ENCODE data around the gene ZNF543. TPM values are rescaled to one million over a fixed set of nuclear protein-coding genes. Genes with fewer than 3 reads are reported as not detected.

Gene ZNF543
- total and polyA plus RNA-seq, 2 of the 8 experiments (the other 6 are each of a cell fraction or from before 2014, with no cell fraction given): 1.8 to 9.0 TPM

GRCh38 chr19:57319869-57320179 is 448 bp upstream of the ZNF543 start:
- H3K4me3 ChIP-seq (ENCODE audit: extremely low read depth in 1 of 4, insufficient read depth in 2 of 4, low read depth in 3 of 4, low read length in 4 of 4): peak overlapping the region; percentile 81 to 90 (median 87)
- peaks cover 0 to 2% (median under 1%) of the 10 kb centered on the region in 4 experiments; a peak in 3 of 7 replicates for H3K4me1 ChIP-seq (replicated peaks in 1 of 4; ENCODE audit: control insufficient read depth in 3 of 4, insufficient read depth in 4 of 4, low read length in 3 of 4)
- peaks cover 4 to 12% (median 9%) of the 10 kb centered on the region in 4 experiments; a peak in 6 of 8 replicates for H3K36me3 ChIP-seq (ENCODE audit: control insufficient read depth in 2 of 4, insufficient read depth in 4 of 4, low read length in 3 of 4)
- no peak overlapping the region for H2BK120ac ChIP-seq (replicated peaks; ENCODE audit: low read depth, low read length)
- peaks cover 0 to 3% (median 0%) of the 10 kb centered on the region in 4 experiments; a peak in 4 of 7 replicates for H3K27me3 ChIP-seq (replicated peaks in 1 of 4; ENCODE audit: control insufficient read depth in 3 of 4, extremely low read depth in 1 of 4, insufficient read depth in 3 of 4, low read length in 3 of 4)
- no peak overlapping the region for H2BK12ac ChIP-seq (ENCODE audit: low read depth, low read length)
- H3K4ac ChIP-seq (replicated peaks; ENCODE audit: insufficient read length, low read depth, low read length): no peak overlapping the region
- no peak overlapping the region for H3K56ac ChIP-seq (replicated peaks; ENCODE audit: insufficient read length, low read depth, low read length)
- peak overlapping the region; percentile 69 to 87 for H3K4me2 ChIP-seq (ENCODE audit: insufficient read depth in 1 of 2, low read depth in 2 of 2, low read length in 2 of 2)
- peak overlapping the region; percentile 22; the same call in 1 of the 2 replicates for H2AFZ ChIP-seq (ENCODE audit: low read length)
- no peak overlapping the region for H3K14ac ChIP-seq (ENCODE audit: insufficient read length)
- WGBS, 2 experiments (ENCODE audit: extremely low coverage in 1 of 2, insufficient coverage in 1 of 2, insufficient read length in 1 of 2, insufficient replicate concordance in 2 of 2, low coverage in 1 of 2, low lambda C conversion rate in 2 of 2, missing lambda C conversion rate in 1 of 2): 0% methylated on average over 1 of the region's 1 CpG; no CpG with 5 or more reads in 1 of the 2 experiments
- H3K23ac ChIP-seq (ENCODE audit: insufficient read length): no peak overlapping the region
- no peak overlapping the region for H3K18ac ChIP-seq (ENCODE audit: extremely low read depth, low read length)
- H2BK15ac ChIP-seq (ENCODE audit: low read length): no peak overlapping the region
- peaks cover 7% of the 10 kb centered on the region for H3K23me2 ChIP-seq (ENCODE audit: low read depth, low read length)
- no peak for FAIRE-seq
- ChIA-PET CTCF (ENCODE audit: partially characterized antibody) (no interaction called here), POLR2A (ENCODE audit: partially characterized antibody) (interaction anchor here (0.8 to 1.3 kb wide), 2 partner anchors 10 to 111 kb away, joined by 3 read pairs; no protein-coding TSS in a partner anchor)
- H3K9me3 ChIP-seq (ENCODE audit: insufficient read depth in 2 of 2, low read depth in 1 of 2, low read length in 1 of 2): no peaks in the 10 kb centered on the region
- H4K5ac ChIP-seq (ENCODE audit: insufficient read length, low read depth, low read length): peak overlapping the region; percentile 58
- peak overlapping the region; percentile 32; the same call in 1 of the 2 replicates for H3K27ac ChIP-seq (ENCODE audit: low read depth, low read length)
- no peak overlapping the region for H4K91ac ChIP-seq (replicated peaks; ENCODE audit: insufficient read length, low read length)
- no peak for DNase-seq (ENCODE audit: low read depth in 1 of 2, low spot score in 2 of 2)
- no peak overlapping the region for H2BK5ac ChIP-seq (ENCODE audit: low read depth, low read length)
- no peak overlapping the region for H2AK5ac ChIP-seq (ENCODE audit: low read depth, low read length)
- H3K79me1 ChIP-seq (ENCODE audit: low read depth, low read length): peaks cover 12% of the 10 kb centered on the region
- peak overlapping the region in 2 of 4 experiments; percentile 19 to 36; a peak in 2 of 7 replicates for H3K9ac ChIP-seq (replicated peaks in 1 of 4; ENCODE audit: extremely low read depth in 1 of 4, low read depth in 3 of 4, low read length in 3 of 4)
- peaks cover 11 to 29% of the 10 kb centered on the region in 2 experiments for H3K79me2 ChIP-seq (ENCODE audit: control insufficient read depth in 1 of 2, insufficient read depth in 2 of 2, low read length in 2 of 2)
- peaks cover 0 to 4% of the 10 kb centered on the region in 2 experiments for H4K20me1 ChIP-seq (replicated peaks in 1 of 2; ENCODE audit: control insufficient read depth in 1 of 2, insufficient read depth in 2 of 2, low read length in 2 of 2)
- H4K8ac ChIP-seq (ENCODE audit: extremely low read depth, insufficient read depth, low read length): no peak overlapping the region
- no peak overlapping the region for H2BK20ac ChIP-seq (ENCODE audit: low read length)
- no peak for TF ChIP-seq JUND (IDR thresholded peaks at IDR 0.05; ENCODE audit: low read length)
- no peak for TF ChIP-seq RFX5 (IDR thresholded peaks at IDR 0.05; ENCODE audit: borderline replicate concordance, low read depth, low read length)
- TF ChIP-seq SRF (IDR thresholded peaks at IDR 0.05; ENCODE audit: low read depth, low read length): no peak
- no peak for TF ChIP-seq JUN (IDR thresholded peaks at IDR 0.05; ENCODE audit: low read depth, low read length)
- no peak for TF ChIP-seq EP300 (IDR thresholded peaks at IDR 0.05; ENCODE audit: borderline replicate concordance in 1 of 2, low read depth in 2 of 2, low read length in 2 of 2)
- TF ChIP-seq NRF1 (IDR thresholded peaks at IDR 0.05; ENCODE audit: low read depth, low read length): no peak
- no peak for TF ChIP-seq RBBP5 (IDR thresholded peaks at IDR 0.05; ENCODE audit: borderline replicate concordance, low read depth, low read length)
- TF ChIP-seq SP1 (IDR thresholded peaks at IDR 0.05; ENCODE audit: low read depth, low read length): no peak
- TF ChIP-seq POLR2AphosphoS5 (IDR thresholded peaks at IDR 0.05; ENCODE audit: low read depth, low read length): no peak
- no peak for TF ChIP-seq ATF2 (IDR thresholded peaks at IDR 0.05; ENCODE audit: low read length)
- TF ChIP-seq RNF2 (IDR thresholded peaks at IDR 0.05; ENCODE audit: borderline replicate concordance, low read depth, low read length, missing control alignments, poor library complexity, severe bottlenecking): no peak
- no peak for TF ChIP-seq KDM1A (IDR thresholded peaks at IDR 0.05; ENCODE audit: borderline replicate concordance, low read length)

Measured in H1 (cell line).